Lower lobe of right lung (tissue), 2 donors: ENCODE results near the gene RAC3. TPM values are rescaled to one million over a fixed set of nuclear protein-coding genes. Genes with fewer than 3 reads are reported as not detected.

Experiments
- ATAC-seq, 2 donors: fragments of 200-7000 bp; cut with Tn5 transposase; one replicate each; pipeline ENCODE4 v1.9.1; 2020 to 2022; ENCODE audit warnings: mild to moderate bottlenecking in 2 of 2, moderate library complexity in 2 of 2
- DNase-seq: peaks from one replicate; pipeline ENCODE4 v3.0.0-alpha.2; 2020
- H3K27ac ChIP-seq: fragments of 200-600 bp; one replicate; pipeline ENCODE4 v1.8.0; 2022
- H3K27me3 ChIP-seq: fragments of 200-600 bp; one replicate; pipeline ENCODE4 v1.8.0; 2022; ENCODE audit warnings: low read depth
- H3K36me3 ChIP-seq: fragments of 200-600 bp; one replicate; pipeline ENCODE4 v1.8.0; 2022; ENCODE audit warnings: mild to moderate bottlenecking
- H3K4me1 ChIP-seq: fragments of 200-600 bp; one replicate; pipeline ENCODE4 v1.8.0; 2022
- H3K4me3 ChIP-seq: fragments of 200-600 bp; one replicate; pipeline ENCODE4 v1.8.0; 2022; ENCODE audit warnings: mild to moderate bottlenecking
- H3K9me3 ChIP-seq: fragments of 200-600 bp; one replicate; pipeline ENCODE4 v1.8.0; 2022
- CTCF ChIP-seq: fragments of 200-600 bp; IDR thresholded peaks from one replicate; pipeline ENCODE4 v1.8.0; 2022; ENCODE audit warnings: antibody characterized with exemption, mild to moderate bottlenecking
- intact Hi-C: fragments of 100-400 bp; cut with DNase I; formaldehyde crosslinking; loops from one replicate; pipeline ENCODE4 v1.11.0; 2022
- total RNA-seq: library from RNA; stranded (reverse); fragmentation: NEBNext Ultra II Directional; extraction: Animal tissue kit (Norgen Biotek cat#: 25700); gene quantifications from one replicate; pipeline ENCODE4 v1.2.1, GENCODE V29; 2021
- donor health status: DM: no; HTN: yes; CAD: no; lungs with severe emphysema.

The RAC3 gene
- total RNA-seq, 1 donor from 2014 or later: 2.8 TPM

GRCh38 chr17:82055965-82056728 is 24.7 kb downstream of the RAC3 start:
- no peaks in the 10 kb centered on the region for H3K9me3 ChIP-seq
- peaks cover 18% of the 10 kb centered on the region for H3K4me1 ChIP-seq
- H3K27me3 ChIP-seq: no peaks in the 10 kb centered on the region
- intact Hi-C loops: no loop called here
- no peak for TF ChIP-seq CTCF
- DNase-seq (no peak), ATAC-seq (no peak)
- peaks cover 81% of the 10 kb centered on the region for H3K36me3 ChIP-seq
- H3K27ac ChIP-seq: no peak overlapping the region
- H3K4me3 ChIP-seq: no peak overlapping the region

GRCh38 chr17:82056729-82057621 is 25.5 kb downstream of the RAC3 start:
- intact Hi-C loops: no loop called here
- TF ChIP-seq CTCF: no peak
- peaks cover 85% of the 10 kb centered on the region for H3K36me3 ChIP-seq

GRCh38 chr17:82058230-82058854 is 26.9 kb downstream of the RAC3 start:
- no peaks in the 10 kb centered on the region for H3K27me3 ChIP-seq
- ATAC-seq: no peak
- no peaks in the 10 kb centered on the region for H3K9me3 ChIP-seq
- peaks cover 6% of the 10 kb centered on the region for H3K4me1 ChIP-seq
- no peak for TF ChIP-seq CTCF
- intact Hi-C loops: no loop called here
- no peak for DNase-seq
- no peak overlapping the region for H3K4me3 ChIP-seq
- peaks cover 96% of the 10 kb centered on the region for H3K36me3 ChIP-seq
- no peak overlapping the region for H3K27ac ChIP-seq

More at GRCh38 chr17:82056729-82057621, 25.5 kb downstream of the RAC3 start:
- Histone ChIP-seq H3K4me3 (no peak overlapping the region), H3K4me1 (peaks cover 18% of the 10 kb centered on the region), H3K27ac (no peak overlapping the region), H3K9me3 (no peaks in the 10 kb centered on the region), H3K27me3 (no peaks in the 10 kb centered on the region)
- ATAC-seq: no peak
- no peak for DNase-seq

GRCh38 chr17:82058855-82059249 is 27.4 kb downstream of the RAC3 start:
- ATAC-seq (no peak), DNase-seq (no peak)
- intact Hi-C loops: no loop called here
- no peak overlapping the region for H3K27ac ChIP-seq
- H3K4me3 ChIP-seq: no peak overlapping the region
- TF ChIP-seq CTCF: no peak
- H3K36me3 ChIP-seq: peaks cover 96% of the 10 kb centered on the region
- H3K9me3 ChIP-seq: no peaks in the 10 kb centered on the region
- H3K4me1 ChIP-seq: peaks cover 6% of the 10 kb centered on the region
- no peaks in the 10 kb centered on the region for H3K27me3 ChIP-seq

GRCh38 chr17:82059272-82060000 is 28.0 kb downstream of the RAC3 start:
- Histone ChIP-seq H3K36me3 (peaks cover 93% of the 10 kb centered on the region), H3K27me3 (no peaks in the 10 kb centered on the region), H3K4me1 (peaks cover 11% of the 10 kb centered on the region), H3K27ac (no peak overlapping the region), H3K9me3 (no peaks in the 10 kb centered on the region), H3K4me3 (no peak overlapping the region)
- intact Hi-C loops: no loop called here
- no peak for TF ChIP-seq CTCF
- ATAC-seq: no peak
- no peak for DNase-seq
